Measurements from ENCODE around the gene AQP12B. TPM values are rescaled to one million over a fixed set of nuclear protein-coding genes. Genes with fewer than 3 reads are reported as not detected.

AQP12B gene
- total RNA-seq, 8 experiments from 2014 or later = 0.05 to 0.52 (median 0.21) TPM; not detected in 1

DNA sequence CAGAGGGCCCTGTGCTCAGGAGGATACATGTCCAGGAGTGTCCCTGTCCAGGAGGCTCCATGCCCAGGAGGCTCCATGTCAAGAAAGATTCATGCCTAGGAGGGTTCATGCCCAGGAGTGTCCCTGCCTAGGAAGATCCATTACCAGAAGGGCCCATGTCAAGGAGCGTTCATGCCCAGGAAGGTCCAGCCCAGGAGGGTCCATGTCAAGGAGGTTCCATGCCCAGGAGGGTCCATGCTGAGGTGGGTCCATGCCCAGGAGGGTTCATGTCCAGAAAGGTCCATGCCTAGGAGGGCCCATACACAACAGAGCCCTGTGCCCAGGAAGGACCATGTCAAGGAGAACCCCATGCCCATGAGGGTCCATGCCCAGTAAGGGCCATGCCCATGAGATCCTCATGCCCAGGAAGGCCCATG lies 50.4 kb downstream of the AQP12B start:
- Histone ChIP-seq H3K27ac (no peak overlapping the region), H3K4me1 (replicated peaks in 1 of 2) (no peaks in the 10 kb centered on the region), H3K4me3 (no peak overlapping the region)
- 100% methylated on average over 1 of the region's 1 CpG; no CpG with 5 or more reads in 9 of the 10 experiments for WGBS, 10 experiments
- in situ Hi-C loops (cut with MboI; ENCODE audit: low pct_unique_long_range_greater_than_20kb in 2 of 9, low sequenced_read_pairs in 9 of 9, unreplicated experiment in 9 of 9) = no loop called here
- no peak for ATAC-seq (replicated peaks in 6 of 8)

DNA sequence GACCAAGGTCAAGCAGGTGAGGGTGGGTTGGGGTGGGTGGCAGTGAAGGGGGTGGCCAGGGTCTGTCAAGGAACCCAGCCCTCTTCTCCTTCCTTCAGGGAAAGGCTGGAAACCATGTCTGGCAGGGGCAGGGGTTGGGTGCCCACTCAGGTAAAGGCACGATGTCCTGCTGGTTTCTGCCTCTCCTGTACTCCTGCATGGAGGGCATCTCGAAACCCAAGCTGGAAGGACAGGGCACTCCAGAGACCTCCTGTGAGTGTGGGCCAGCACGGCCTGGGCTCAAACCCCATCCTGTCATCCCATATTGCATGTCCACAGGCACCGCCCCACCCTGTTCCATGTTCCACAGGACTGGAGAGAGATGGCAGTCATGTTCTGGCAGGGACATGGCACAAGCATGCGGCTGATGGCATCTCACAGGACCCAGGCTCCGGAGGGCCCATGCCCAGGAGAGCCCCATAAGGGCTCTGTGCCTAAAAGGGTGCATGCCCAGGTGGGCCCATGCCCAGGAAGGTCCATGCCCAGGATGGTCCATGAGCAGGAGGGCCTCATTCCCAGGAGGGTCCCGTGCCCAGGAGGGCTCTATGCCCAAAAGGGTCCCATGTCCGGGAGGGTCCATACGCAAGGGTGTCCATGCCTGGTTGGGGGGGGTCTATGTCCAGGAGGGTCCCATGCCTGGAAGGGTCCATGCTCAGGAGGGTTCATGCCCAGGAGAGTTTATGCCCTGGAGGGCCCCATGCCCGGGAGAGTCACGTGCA lies 51.0 kb downstream of the AQP12B start:
- H3K4me1 ChIP-seq (replicated peaks in 1 of 2) = peaks cover 0 to 3% of the 10 kb centered on the region in 2 donors
- H3K27ac ChIP-seq = no peak overlapping the region
- H3K4me3 ChIP-seq = no peak overlapping the region
- no peak for ATAC-seq (replicated peaks in 6 of 8)
- in situ Hi-C loops (cut with MboI; ENCODE audit: low pct_unique_long_range_greater_than_20kb in 2 of 9, low sequenced_read_pairs in 9 of 9, unreplicated experiment in 9 of 9) = no loop called here
- 0 to 100% (median 64%) methylated on average over 1 to 4 of the region's 11 CpGs; no CpG with 5 or more reads in 5 of the 10 experiments for WGBS, 10 experiments

DNA sequence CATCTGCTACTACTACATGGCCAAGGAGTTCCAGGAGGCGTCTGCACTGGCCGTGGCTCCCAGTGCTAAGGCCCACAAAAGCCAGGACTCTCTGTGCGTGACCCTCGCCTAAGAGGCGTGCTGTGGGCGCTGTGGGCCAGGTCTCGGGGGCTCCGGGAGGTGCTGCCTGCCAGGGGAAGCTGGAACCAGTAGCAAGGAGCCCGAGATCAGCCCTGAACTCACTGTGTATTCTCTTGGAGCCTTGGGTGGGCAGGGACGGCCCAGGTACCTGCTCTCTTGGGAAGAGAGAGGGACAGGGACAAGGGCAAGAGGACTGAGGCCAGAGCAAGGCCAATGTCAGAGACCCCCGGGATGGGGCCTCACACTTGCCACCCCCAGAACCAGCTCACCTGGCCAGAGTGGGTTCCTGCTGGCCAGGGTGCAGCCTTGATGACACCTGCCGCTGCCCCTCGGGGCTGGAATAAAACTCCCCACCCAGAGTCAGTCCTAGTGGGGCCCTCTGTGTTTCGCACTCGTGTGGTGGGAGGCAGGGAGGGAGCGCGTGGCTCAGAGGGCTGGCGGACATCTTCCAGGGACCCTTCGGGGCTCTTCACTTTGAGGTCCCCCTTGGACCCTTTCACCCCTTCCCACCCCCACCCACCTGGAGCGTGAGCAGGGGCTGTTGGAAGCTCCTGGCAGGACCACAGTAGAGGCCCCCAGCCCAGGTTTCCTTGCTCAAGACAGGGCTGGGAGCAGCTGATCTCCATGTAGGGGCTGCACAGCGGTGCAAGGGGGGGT lies 51.7 kb downstream of the AQP12B start:
- WGBS, 10 experiments = 60 to 78% methylated on average over 1 to 4 of the region's 21 CpGs; no CpG with 5 or more reads in 8 of the 10 experiments
- no peak for ATAC-seq (replicated peaks in 6 of 8)
- Histone ChIP-seq H3K4me1 (replicated peaks in 1 of 2) (peaks cover 0 to 3% of the 10 kb centered on the region in 2 donors), H3K4me3 (no peak overlapping the region), H3K27ac (no peak overlapping the region)
- in situ Hi-C loops (cut with MboI; ENCODE audit: low pct_unique_long_range_greater_than_20kb in 2 of 9, low sequenced_read_pairs in 9 of 9, unreplicated experiment in 9 of 9) = no loop called here

DNA sequence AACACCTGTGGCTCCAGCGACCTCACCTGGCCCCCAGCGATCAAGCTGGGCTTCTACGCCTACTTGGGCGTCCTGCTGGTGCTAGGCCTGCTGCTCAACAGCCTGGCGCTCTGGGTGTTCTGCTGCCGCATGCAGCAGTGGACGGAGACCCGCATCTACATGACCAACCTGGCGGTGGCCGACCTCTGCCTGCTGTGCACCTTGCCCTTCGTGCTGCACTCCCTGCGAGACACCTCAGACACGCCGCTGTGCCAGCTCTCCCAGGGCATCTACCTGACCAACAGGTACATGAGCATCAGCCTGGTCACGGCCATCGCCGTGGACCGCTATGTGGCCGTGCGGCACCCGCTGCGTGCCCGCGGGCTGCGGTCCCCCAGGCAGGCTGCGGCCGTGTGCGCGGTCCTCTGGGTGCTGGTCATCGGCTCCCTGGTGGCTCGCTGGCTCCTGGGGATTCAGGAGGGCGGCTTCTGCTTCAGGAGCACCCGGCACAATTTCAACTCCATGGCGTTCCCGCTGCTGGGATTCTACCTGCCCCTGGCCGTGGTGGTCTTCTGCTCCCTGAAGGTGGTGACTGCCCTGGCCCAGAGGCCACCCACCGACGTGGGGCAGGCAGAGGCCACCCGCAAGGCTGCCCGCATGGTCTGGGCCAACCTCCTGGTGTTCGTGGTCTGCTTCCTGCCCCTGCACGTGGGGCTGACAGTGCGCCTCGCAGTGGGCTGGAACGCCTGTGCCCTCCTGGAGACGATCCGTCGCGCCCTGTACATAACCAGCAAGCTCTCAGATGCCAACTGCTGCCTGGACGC lies 52.5 kb downstream of the AQP12B start:
- Histone ChIP-seq H3K4me3 (no peak overlapping the region), H3K27ac (no peak overlapping the region), H3K4me1 (replicated peaks in 1 of 2) (peaks cover 0 to 4% of the 10 kb centered on the region in 2 donors)
- 60 to 93% (median 89%) methylated on average over 1 to 9 of the region's 50 CpGs; no CpG with 5 or more reads in 5 of the 10 experiments for WGBS, 10 experiments
- ATAC-seq (replicated peaks in 6 of 8) = no peak
- in situ Hi-C loops (cut with MboI; ENCODE audit: low pct_unique_long_range_greater_than_20kb in 2 of 9, low sequenced_read_pairs in 9 of 9, unreplicated experiment in 9 of 9) = no loop called here

DNA sequence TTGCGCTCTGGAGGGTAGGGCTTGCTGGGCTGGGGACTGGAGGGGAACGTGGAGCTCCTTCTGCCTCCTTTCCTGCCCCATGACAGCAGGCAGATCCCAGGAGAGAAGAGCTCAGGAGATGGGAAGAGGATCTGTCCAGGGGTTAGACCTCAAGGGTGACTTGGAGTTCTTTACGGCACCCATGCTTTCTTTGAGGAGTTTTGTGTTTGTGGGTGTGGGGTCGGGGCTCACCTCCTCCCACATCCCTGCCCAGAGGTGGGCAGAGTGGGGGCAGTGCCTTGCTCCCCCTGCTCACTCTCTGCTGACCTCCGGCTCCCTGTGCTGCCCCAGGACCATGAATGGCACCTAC lies 53.1 kb downstream of the AQP12B start:
- no peak for ATAC-seq (replicated peaks in 6 of 8)
- in situ Hi-C loops (cut with MboI; ENCODE audit: low pct_unique_long_range_greater_than_20kb in 2 of 9, low sequenced_read_pairs in 9 of 9, unreplicated experiment in 9 of 9) = no loop called here
- Histone ChIP-seq H3K4me1 (replicated peaks in 1 of 2) (peaks cover 0 to 8% of the 10 kb centered on the region in 2 donors), H3K27ac (no peak overlapping the region), H3K4me3 (no peak overlapping the region)
- WGBS, 10 experiments = 40% methylated on average over 1 of the region's 5 CpGs; no CpG with 5 or more reads in 9 of the 10 experiments

DNA sequence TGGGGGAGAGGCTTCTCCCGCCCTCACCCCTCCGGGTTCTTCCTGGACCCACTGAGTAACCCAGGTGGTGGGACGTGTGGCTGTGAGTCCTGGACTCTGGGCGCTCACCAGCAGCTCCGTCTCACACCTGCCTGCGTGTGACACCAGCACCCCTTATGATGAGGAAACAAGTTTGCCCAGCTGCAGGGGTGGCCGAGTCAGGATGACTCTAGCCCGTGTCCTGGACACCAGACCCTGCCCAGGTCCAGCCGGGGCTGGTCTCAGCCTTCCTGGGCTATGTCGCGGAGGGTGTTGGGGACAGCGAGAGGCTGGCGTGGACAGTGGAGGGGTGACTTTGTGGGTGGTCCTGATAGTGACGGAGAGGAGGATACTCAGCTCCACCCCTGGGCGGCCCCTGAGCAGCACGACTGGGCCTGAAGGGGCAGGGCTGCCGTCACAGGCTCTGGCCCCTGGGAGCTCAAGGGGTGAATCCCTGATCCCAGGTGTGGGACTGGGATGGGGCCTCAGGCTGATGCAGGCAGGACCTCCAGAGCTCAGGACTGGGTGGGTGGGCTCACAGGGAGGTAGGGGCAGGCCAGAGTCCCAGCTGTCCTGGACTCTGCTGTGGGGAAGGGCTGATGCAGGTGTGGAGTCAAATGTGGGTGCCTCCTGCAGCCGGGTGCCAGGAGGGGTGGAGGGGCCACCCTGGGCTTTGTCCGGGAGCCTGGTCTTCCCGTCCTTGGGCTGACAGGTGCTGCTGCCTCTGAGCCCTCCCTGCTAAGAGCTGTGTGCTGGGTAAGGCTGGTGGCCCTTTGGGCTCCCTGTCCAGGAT lies 53.7 kb downstream of the AQP12B start:
- peak in 1 of 8 experiments; percentile 16 for ATAC-seq (replicated peaks in 6 of 8)
- H3K4me3 ChIP-seq = no peak overlapping the region
- H3K27ac ChIP-seq = no peak overlapping the region
- WGBS, 10 experiments = 60% methylated on average over 1 to 4 of the region's 20 CpGs; no CpG with 5 or more reads in 8 of the 10 experiments
- in situ Hi-C loops (cut with MboI; ENCODE audit: low pct_unique_long_range_greater_than_20kb in 2 of 9, low sequenced_read_pairs in 9 of 9, unreplicated experiment in 9 of 9) = no loop called here
- peaks cover 0 to 8% of the 10 kb centered on the region in 2 donors for H3K4me1 ChIP-seq (replicated peaks in 1 of 2)

DNA sequence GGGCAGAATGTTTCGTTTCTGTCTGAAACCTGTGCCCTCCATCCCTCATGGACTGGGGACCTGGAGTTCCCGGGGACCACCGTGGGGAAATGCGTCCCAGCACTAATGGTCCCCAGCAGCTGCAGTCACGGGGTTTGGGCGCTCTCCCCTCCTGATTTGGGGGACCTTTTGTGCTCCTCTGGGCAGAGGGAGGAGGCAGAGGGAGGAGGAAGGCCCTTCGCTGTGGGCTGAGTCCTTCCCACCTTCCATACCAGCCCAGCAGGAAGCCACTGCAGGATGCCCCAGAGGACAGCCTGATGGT lies 54.2 kb downstream of the AQP12B start:
- in situ Hi-C loops (cut with MboI; ENCODE audit: low pct_unique_long_range_greater_than_20kb in 2 of 9, low sequenced_read_pairs in 9 of 9, unreplicated experiment in 9 of 9) = no loop called here
- Histone ChIP-seq H3K4me3 (no peak overlapping the region), H3K4me1 (replicated peaks in 1 of 2) (peaks cover 0 to 8% of the 10 kb centered on the region in 2 donors), H3K27ac (no peak overlapping the region)
- 81% methylated on average over 4 of the region's 7 CpGs; no CpG with 5 or more reads in 9 of the 10 experiments for WGBS, 10 experiments
- ATAC-seq (replicated peaks in 6 of 8) = no peak

DNA sequence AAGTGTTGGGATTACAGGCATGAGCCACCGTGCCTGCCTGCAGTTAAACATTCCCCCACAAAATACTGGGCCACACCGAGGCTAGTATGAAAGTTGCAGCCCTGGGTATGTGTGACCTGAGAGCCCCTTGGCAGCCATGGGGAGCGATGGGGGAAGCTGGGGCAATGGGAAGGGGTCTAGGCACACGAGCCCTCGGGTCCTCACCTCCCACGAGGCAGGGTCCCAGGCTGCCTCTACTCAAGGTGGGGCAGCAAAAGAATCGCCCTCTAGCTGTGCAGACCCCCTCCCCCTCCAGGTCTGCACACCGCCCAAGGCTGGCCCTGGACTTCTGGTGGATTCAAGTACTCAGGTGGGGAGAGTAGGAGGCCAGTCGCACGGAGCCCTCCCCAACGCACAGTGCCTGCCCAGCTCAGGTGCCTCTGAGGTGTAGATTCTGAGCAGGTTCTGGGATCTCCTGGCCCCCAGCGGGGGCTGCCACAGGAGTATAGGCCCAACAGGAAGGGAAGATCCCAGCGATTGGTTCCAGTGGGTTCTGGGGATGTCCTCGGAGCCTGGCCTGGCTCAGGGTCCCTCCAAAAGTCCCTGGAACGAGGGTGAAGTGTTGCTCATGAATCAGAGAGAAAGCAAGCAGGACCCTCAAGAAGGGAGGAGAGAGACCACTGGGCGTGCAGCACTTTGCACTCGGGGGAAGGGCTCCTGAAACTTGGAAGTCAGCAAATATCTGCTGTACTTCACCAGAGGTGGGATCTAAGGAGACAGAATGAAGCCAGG lies 54.8 kb downstream of the AQP12B start:
- peaks cover 0 to 8% of the 10 kb centered on the region in 2 donors for H3K4me1 ChIP-seq (replicated peaks in 1 of 2)
- in situ Hi-C loops (cut with MboI; ENCODE audit: low pct_unique_long_range_greater_than_20kb in 2 of 9, low sequenced_read_pairs in 9 of 9, unreplicated experiment in 9 of 9) = no loop called here
- ATAC-seq (replicated peaks in 6 of 8) = no peak
- 50 to 100% (median 67%) methylated on average over 1 to 6 of the region's 17 CpGs; no CpG with 5 or more reads in 3 of the 10 experiments for WGBS, 10 experiments
- no peak overlapping the region for H3K4me3 ChIP-seq
- H3K27ac ChIP-seq = no peak overlapping the region

DNA sequence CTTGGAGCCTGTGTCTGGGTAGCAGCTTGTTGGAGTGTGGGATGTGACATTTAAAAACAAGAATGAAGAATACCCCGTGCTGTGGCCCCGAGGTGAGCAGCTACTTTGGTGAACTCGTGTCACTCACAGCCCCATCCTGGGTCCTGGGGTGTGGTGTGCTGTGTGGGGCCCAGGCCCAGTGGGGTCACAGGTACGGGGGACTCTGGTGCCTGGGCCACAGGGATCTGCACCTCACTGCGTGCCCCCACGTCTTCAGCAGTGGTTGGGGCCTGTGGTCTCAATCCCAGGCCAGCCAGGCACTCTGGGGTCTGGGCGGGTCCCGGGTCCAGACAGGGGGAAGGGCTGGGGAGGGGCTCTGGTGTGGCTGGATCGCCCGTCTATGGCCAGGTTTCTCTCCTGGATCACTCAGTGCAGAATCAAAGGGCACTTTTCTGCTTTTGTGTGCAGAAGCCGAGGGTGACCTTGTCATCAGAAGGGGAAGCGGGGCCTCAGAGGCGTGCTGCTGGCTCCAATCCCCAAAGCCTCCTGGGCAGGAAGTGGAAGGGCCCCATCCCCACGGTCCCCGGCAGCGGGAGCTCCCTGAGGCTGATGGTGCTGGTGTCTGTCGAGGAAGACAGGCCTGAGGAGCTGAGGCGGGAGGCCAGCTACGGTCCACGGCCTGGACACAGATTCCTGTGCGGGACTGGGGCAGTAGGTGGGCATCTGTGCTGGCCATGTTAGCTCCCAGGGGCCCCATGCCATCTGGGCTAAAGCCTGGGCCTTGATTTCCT lies 56.0 kb downstream of the AQP12B start:
- H3K27ac ChIP-seq = no peak overlapping the region
- H3K4me3 ChIP-seq = no peak overlapping the region
- in situ Hi-C loops (cut with MboI; ENCODE audit: low pct_unique_long_range_greater_than_20kb in 2 of 9, low sequenced_read_pairs in 9 of 9, unreplicated experiment in 9 of 9) = no loop called here
- peaks cover 0 to 8% of the 10 kb centered on the region in 2 donors for H3K4me1 ChIP-seq (replicated peaks in 1 of 2)
- peak in 4 of 8 experiments; percentile 8 to 43 (median 36) for ATAC-seq (replicated peaks in 6 of 8)
- WGBS, 10 experiments = 80% methylated on average over 3 of the region's 21 CpGs; no CpG with 5 or more reads in 9 of the 10 experiments

Data from motor neuron (in vitro differentiated cells).